ENCODE measurements around the gene ZNF805.

GRCh38 chr19:57288373-57288772, 47.9 kb downstream of the ZNF805 start:
- TF ChIP-seq CTCF (IDR thresholded peaks at IDR 0.05) (no peak), POLR2A (IDR thresholded peaks at IDR 0.05) (no peak)

All from thyroid gland (tissue), 4 donors.